ENCODE data around the gene PGGHG.
"Not testable (repeated sequence)": the region's sequence is repeated elsewhere in the genome, so short reads cannot be mapped to it uniquely, and the experiment has no call there.

PGGHG gene

DNA sequence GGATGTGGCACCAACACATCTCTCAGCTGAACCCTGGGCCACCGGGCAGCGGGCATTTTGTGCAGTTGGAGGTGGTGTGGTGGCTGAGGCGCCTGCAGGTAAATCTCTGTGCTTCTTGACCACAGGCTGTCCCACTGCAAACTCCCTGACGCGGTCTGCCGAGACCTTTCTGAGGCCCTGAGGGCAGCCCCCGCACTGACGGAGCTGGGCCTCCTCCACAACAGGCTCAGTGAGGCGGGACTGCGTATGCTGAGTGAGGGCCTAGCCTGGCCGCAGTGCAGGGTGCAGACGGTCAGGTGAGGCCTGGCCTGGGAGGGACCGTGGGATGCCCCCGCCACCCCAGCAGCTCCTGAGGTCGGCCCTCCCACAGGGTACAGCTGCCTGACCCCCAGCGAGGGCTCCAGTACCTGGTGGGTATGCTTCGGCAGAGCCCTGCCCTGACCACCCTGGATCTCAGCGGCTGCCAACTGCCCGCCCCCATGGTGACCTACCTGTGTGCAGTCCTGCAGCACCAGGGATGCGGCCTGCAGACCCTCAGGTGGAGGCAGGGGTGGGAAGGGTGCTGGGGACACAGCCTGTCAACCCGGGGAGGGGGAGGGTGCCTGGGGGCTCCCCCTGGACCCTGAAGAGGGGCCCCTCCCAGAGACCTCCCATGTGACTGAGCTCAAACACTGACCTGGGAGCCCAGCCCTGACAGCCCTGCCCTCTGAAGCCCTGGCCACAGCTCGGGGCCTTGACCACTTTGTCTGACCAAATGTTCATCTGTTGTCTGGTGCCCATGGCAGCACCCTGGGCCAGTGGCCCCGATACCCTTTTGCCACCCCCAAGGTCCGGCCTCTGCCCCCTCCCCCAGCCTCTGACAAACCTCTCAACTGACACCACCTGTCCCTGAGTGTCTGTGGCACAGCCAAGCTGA, 4.6 kb upstream of the PGGHG start:
- in situ Hi-C loops (cut with MboI; ENCODE audit: low sequenced_read_pairs): no loop called here

DNA sequence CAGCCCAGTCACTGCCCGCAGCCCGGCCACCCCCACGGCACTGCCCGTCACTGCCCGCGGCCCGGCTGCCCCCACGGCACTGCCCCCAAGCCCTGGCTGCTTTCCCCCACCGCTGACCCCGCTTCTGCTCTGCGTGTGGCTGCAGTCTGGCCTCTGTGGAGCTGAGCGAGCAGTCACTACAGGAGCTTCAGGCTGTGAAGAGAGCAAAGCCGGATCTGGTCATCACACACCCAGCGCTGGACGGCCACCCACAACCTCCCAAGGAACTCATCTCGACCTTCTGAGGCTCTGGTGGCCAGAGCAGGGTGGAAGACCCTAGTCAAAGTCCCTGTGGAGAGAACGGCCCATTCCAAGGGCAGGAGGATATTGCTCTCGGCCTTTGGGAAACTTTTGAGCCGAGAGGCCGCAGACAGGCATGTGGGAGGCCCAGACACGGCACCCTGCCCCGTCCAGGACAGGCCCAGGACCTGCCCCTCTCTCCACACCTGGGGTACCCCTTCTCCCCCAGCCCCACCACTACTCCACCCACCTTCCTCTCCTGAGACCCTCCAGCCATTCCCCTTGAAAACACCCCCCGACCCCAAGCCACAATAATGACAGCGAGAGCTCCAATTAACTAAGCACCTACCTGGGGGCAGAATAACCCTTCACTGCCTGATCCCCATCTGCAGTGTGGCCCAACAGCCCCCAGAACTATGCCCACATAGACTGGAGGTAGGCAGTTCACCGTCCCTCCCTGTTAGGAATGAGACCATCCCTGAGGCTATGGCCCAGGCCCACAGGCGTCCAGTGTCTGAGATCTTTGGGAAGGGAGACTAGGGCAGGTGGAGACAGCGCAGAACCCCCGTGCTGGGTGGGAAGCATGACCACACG, 3.7 kb upstream of the PGGHG start:
- in situ Hi-C loops (cut with MboI; ENCODE audit: low sequenced_read_pairs): no loop called here

DNA sequence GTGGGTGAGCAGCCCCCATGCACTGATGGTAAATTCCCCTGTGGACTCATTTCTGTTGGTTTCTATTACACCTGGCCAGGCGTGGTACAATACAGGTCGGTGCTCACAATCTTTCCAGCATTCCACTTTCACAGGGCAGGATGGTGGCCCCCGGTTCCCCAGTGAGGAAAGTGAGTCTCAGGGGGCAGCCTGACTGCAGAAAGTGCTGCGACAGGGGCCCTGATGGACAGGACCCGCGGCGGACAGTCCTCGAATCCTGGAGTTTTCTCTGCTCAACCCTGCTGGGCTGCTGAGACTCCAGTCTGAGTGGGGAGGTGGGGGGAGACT, 3.1 kb upstream of the PGGHG start:
- in situ Hi-C loops (cut with MboI; ENCODE audit: low sequenced_read_pairs): no loop called here

DNA sequence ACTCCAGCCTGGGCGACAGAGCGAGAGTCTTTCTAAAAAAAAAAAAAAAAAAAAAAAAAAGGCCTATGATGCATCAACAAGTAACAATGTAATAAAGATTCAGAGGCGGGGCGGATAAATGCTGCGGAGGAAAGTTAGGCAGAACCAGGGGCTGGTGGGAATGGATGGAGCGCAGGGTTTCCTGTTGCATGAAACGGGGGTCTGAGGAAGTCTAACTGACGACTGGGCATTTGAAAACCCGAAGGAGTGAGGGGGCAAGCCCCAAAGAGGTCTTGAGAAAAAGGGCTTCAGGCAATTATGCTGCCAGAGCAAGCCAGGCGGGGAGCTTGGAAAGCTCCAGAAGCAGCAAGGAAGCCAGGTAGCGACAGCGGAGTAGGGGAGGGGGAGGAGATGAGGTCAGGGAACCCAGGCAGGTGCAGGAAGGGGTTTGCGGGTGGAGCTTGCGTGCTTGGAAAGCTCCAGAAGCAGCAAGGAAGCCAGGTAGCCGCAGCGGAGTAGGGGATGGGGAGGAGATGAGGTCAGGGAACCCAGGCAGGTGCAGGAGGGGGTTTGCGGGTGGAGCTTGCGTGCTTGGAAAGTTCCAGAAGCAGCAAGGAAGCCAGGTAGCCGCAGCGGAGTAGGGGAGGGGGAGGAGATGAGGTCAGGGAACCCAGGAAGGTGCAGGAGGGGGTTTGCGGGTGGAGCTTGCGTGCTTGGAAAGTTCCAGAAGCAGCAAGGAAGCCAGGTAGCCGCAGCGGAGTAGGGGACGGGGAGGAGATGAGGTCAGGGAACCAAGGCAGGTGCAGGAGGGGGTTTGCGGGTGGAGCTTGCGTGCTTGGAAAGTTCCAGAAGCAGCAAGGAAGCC, 1.7 kb upstream of the PGGHG start:
- in situ Hi-C loops (cut with MboI; ENCODE audit: low sequenced_read_pairs): not testable (repeated sequence)

DNA sequence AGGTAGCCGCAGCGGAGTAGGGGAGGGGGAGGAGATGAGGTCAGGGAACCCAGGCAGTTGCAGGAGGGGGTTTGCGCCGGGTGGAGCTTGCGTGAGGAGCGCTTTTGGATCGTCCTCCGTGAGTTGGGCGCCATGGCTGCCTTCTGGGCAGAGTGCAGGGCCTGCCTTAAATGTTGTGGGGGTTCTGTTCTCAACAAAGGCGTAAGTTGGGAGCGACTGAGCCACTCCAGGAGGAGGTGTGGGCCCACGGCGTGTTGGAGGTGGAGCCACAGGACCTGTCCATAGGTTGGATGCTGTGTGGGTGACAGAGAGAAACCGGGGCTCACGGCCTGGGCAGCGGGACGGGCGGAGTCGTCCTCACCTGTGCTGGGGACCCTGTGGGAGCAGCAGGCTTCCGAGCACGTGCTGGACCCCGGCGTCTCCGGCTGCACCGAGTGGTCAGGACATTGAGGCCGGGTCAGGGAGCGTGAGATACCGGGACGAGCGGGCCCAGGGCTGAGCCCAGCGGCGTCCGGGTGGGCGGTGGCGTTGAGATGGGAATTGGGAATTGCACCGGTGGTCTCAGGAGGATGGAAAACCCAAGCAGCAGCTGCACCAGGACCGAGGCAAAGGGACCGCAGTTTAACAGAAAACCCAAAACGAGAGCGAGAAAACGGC, 977 bp upstream of the PGGHG start:
- in situ Hi-C loops (cut with MboI; ENCODE audit: low sequenced_read_pairs): no loop called here

DNA sequence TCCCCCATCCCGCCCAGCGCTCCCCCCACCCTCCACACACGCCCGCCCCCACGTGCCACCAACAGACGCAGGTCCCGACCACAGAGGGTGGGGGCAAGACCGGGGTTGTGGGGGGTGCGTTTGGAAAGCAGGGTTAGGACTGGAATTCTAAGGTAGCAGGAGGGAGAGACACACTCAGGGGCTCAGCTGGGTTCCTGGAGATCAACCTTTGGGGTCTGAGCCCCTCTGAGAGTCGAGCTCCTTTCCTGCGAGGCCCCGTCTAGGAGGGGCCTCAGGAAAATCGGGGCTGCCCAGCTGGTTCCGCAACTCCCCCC, 429 bp downstream of the PGGHG start:
- in situ Hi-C loops (cut with MboI; ENCODE audit: low sequenced_read_pairs): no loop called here

DNA sequence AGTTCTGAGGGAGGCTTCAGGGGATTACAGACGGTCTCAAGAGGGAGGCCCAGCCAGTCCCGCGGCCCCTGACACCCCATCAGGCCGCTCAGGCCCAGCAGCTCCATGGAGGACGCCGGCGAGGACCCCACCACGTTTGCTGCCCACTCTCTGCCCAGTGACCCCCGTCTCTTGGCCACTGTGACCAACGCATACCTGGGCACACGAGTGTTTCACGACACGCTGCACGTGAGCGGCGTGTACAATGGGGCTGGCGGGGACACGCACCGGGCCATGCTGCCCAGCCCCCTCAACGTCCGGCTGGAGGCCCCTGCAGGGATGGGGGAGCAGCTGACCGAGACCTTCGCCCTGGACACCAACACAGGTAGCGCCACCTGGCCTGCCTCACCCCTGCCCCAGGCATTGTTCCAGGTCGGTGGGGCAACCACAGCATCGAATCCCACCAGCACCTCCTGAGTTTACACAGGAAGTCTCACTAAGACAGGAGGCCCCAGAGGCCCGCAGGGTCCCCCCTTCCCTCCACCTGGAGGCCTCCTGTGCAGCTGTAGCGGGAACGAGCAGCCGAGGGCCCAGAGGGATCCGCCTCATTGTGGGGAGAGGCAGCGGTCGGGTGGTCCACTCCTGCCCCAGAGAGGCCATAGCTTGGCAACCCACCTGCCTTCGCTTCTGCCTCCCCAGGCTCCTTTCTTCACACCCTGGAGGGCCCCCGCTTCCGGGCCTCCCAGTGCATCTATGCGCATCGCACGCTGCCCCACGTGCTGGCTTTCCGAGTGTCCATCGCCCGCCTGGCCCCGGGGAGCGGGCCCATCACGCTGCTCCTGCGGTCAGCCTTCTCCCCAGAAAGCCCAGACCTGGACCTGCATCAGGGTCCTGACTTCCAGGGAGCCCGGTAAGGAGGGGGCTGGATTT, 1.0 kb downstream of the PGGHG start:
- in situ Hi-C loops (cut with MboI; ENCODE audit: low sequenced_read_pairs): no loop called here

DNA sequence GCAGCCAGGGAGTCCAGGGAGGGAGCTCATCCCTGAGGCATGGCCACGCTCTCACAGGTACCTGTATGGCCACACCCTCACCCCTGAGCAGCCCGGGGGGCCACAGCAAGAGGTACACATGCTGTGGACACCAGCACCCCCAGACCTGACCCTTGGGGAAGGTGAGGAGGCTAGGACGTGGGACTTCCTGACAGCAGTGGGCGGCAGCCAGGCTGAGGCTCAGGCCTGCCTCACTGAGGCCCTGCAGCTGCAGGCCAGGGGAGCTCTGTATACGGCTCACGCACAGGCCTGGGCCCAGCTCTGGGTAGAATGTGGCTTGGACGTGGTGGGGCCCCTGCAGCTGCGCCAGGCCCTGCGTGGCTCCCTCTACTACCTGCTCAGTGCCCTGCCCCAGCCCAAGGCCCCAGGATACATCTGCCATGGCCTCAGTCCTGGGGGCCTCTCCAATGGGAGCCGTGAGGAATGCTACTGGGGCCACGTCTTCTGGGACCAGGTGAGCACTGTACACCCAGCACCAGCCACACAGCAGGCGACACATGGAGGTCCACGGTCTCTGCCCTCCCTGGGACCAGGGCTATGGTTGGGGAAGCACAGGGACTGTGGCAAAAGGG, 1.8 kb downstream of the PGGHG start:
- in situ Hi-C loops (cut with MboI; ENCODE audit: low sequenced_read_pairs): no loop called here

DNA sequence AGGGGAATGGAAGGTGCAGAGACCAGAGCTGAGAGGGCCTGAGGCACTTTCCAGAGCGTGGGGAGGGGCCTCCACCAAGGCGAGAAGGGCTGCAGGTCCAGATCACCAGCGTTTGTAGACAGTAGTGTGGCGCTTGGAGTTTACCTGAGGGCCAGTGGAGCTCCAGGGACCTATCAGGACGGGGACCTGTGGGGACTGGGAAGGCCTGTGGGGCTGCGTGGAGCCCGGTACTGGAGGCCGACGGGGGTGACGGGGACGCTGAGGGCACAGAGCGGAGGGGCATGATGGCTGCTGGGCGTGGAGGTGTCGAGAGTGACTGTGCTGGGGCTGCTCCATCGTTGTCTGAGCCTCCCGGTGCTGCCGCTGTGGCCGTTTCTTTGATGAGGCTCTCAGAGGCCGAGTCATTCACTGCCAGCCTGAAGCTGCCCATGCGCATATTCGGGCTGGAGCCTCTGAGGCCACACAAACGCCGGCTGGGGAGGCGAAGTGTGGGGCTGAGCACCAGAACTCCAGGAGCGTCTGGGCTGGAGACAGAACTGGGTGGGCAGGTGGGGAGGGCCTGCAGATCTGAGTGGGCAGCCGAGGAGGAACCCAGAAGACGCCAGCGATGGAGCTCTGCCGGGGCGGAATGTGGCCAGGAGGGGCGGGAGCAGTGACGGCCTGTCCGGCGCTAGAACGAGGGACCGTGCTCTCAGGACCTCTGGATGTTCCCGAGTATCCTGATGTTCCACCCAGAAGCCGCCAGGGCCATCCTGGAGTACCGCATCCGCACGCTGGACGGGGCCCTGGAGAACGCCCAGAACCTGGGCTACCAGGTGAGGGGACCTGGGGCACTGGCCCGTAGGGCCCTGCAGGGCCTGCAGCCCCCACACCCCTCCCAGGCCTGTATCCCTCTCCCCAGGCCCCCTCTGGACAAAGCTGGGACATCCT, 2.6 kb downstream of the PGGHG start:
- in situ Hi-C loops (cut with MboI; ENCODE audit: low sequenced_read_pairs): no loop called here

DNA sequence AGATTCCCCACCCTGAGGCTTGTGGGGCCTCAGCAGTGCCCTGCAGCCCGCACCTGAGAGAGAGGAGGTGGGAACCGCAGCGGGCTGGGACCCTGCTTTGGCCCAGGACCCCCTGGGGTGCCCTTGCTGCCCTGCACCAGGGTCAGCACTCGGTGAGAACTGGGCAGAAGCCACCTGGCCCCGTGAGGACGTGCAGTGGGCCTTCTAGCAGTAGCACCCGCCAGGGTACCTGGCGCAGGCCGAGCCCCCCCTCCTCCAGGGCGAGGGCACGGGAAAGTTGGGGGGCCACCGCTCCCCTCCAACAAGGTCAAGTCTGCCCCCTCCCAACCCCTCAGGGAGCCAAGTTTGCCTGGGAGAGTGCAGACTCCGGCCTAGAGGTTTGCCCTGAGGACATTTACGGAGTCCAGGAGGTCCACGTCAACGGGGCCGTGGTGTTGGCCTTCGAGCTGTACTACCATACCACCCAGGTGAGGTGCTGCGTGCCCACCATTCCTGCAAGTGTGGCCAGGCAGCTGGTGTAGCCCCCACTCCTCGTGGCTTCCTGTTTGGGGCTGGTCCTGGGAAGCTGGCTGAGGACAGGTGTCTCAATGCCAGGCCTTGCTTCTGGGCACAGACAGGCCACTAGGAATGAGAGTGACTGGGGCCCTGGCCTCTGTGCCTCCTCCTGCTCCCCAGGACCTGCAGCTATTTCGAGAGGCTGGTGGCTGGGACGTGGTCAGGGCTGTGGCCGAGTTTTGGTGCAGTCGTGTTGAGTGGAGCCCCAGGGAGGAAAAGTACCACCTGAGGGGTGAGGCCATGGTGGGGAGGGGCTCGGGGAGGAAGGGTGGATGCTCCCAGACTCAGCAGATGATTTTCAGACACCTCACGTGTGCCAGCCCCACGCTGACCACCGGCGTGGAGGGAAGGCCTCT, 3.5 kb downstream of the PGGHG start:
- in situ Hi-C loops (cut with MboI; ENCODE audit: low sequenced_read_pairs): no loop called here

DNA sequence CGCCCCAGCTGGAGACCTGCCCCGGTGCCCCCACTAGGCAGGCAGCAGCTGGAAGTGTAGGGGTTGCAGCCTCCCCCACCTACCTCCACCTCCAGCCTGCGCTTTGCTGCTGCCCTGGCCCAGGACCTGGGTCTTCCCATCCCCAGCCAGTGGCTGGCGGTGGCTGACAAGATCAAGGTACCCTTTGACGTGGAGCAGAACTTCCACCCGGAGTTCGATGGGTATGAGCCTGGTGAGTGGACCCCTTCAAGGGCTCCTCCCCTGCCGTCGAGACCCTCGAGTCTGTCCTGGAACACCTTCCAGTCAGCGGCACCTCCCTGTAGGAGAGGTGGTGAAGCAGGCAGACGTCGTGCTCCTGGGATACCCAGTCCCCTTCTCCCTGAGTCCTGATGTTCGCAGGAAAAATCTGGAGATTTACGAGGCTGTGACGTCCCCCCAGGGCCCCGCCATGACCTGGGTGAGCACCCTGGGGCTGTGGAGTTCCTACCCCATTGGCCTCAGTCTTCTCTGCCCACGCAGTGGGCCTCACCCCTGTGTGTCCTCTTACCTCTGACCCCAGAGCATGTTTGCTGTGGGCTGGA, 4.4 kb downstream of the PGGHG start:
- in situ Hi-C loops (cut with MboI; ENCODE audit: low sequenced_read_pairs): no loop called here

DNA sequence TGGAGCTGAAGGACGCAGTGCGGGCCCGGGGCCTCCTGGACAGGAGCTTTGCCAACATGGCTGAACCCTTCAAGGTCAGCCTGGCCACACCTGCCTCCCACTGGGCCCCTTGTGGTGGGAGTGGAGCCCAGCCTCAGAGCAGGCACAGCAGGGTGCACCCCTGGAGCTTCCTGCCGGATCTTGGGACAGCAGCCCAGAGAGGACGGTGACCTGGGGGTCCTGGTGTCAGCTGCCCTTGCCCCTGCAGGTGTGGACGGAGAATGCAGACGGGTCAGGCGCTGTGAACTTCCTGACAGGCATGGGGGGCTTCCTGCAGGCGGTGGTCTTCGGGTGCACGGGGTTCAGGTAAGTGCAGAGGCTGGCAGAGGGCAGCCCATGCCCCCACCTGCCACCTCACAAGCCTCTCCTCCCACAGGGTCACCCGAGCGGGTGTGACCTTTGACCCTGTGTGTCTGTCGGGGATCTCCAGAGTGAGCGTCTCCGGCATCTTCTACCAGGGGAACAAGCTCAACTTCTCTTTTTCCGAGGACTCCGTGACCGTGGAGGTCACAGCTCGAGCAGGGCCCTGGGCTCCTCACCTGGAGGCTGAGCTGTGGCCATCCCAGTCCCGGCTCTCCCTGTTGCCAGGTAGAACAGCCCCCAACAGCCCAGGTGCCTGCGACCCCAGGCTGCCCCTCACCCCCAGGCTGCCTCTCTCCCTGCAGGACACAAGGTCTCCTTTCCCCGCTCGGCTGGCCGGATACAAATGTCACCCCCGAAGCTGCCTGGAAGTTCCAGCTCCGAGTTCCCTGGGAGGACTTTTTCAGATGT, 5.1 kb downstream of the PGGHG start:
- in situ Hi-C loops (cut with MboI; ENCODE audit: low sequenced_read_pairs): no loop called here

DNA sequence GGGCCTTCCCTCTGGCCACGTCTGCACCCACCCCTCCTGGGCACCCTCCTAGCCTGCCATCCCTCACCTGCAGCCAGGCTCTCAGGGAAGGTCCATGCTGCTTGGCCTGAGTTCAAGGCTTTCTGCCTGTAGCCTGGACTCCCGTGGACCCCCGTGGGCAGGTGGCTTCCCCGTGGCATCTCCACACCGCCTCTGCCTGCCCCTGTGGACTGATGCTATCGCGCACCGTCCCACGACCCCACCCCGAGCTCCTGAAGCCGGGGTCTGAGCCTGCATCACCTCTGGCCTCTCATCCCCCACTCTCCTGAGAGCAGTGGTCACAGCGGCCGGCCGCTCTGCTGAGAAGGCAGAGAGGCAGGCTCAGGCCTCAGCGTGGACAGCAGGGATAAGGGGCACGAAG, 5.9 kb downstream of the PGGHG start:
- in situ Hi-C loops (cut with MboI; ENCODE audit: low sequenced_read_pairs): no loop called here

DNA sequence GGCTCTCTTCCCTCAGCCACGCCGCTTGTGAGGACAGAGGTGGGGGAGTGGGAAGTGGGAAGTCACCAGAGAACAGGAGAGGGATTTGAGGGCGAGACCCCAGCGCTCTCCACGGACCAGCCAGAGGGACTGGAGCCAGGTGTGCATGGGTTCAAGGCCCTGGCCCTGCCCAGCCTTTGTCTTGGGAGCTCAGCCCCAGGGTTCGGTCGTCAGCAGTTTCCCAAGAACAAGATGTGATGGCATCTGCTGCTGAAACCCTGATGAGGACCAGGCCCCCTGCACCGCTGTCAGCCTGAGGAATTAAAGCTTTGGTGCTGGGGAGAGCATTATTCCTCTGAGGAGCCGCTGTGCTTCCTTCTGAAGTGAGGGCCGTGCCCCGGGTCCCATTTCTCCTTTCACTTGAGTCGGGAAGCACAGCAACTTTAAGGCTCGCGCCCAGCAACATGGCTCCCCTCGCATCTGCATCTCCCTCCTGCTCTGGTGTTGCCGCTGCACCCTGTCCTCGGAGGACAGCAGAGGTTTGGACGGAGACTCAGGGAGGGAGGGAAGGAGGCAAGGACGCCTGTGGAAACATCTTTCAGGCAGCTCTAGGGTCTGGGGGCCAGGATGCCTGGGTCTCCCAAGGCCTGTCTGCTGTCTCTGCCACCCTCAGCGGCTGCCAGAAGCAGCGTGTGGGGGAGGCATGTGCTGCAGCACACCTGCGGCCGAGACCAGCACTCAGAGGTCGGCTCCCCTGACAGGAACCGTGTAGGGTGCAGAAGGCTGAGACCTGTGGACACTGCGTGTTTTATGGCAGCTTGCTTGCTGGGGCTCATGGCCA, 6.6 kb downstream of the PGGHG start:
- in situ Hi-C loops (cut with MboI; ENCODE audit: low sequenced_read_pairs): no loop called here

Measured in HL-60/S4 (cell line).